ELF-1 (cell line): ENCODE measurements around the gene SYNDIG1.
A peak's percentile ranks its signal among the peaks of the same experiment; 100 is the strongest.

Experiments
- DNase-seq: peaks from one replicate; pipeline ENCODE4 v3.0.0-alpha.2; 2016; ENCODE audit warnings: low read depth, low spot score

SYNDIG1 gene

GRCh38 chr20:24560571-24561491 lies 91.4 kb downstream of the SYNDIG1 start:
- DNase-seq, result peak; percentile 56

- no peak for DNase-seq
Observed at GRCh38 chr20:24565835-24566351, 96.5 kb downstream of the SYNDIG1 start.

- no peak for DNase-seq
Observed at GRCh38 chr20:24566656-24567055, 97.2 kb downstream of the SYNDIG1 start.

- no peak for DNase-seq
Observed at GRCh38 chr20:24567508-24567907, 98.1 kb downstream of the SYNDIG1 start.

- DNase-seq, result no peak
Observed at GRCh38 chr20:24568842-24569241, 99.4 kb downstream of the SYNDIG1 start.

- no peak for DNase-seq
Observed at GRCh38 chr20:24571159-24571558, 101.7 kb downstream of the SYNDIG1 start.

- DNase-seq, result no peak
Observed at GRCh38 chr20:24572140-24572539, 102.7 kb downstream of the SYNDIG1 start.

- no peak for DNase-seq
Observed at GRCh38 chr20:24572862-24573261, 103.4 kb downstream of the SYNDIG1 start.

- no peak for DNase-seq
Observed at GRCh38 chr20:24573557-24573956, 104.1 kb downstream of the SYNDIG1 start.

- DNase-seq, result no peak
Observed at GRCh38 chr20:24574307-24574706, 104.9 kb downstream of the SYNDIG1 start.

GRCh38 chr20:24574797-24575196 lies 105.4 kb downstream of the SYNDIG1 start:
- no peak for DNase-seq

- no peak for DNase-seq
Observed at GRCh38 chr20:24575811-24576210, 106.4 kb downstream of the SYNDIG1 start.

- DNase-seq, result no peak
Observed at GRCh38 chr20:24576447-24576846, 107.0 kb downstream of the SYNDIG1 start.

- DNase-seq, result no peak
Observed at GRCh38 chr20:24577271-24577909, 108.0 kb downstream of the SYNDIG1 start.

GRCh38 chr20:24578567-24579415 lies 109.4 kb downstream of the SYNDIG1 start:
- DNase-seq, result no peak

GRCh38 chr20:24579475-24579874 lies 110.0 kb downstream of the SYNDIG1 start:
- no peak for DNase-seq

- DNase-seq, result no peak
Observed at GRCh38 chr20:24580006-24580405, 110.6 kb downstream of the SYNDIG1 start.

- DNase-seq, result no peak
Observed at GRCh38 chr20:24580855-24581254, 111.4 kb downstream of the SYNDIG1 start.

GRCh38 chr20:24581443-24582170 lies 112.2 kb downstream of the SYNDIG1 start:
- DNase-seq, result no peak

- no peak for DNase-seq
Observed at GRCh38 chr20:24582373-24583168, 113.1 kb downstream of the SYNDIG1 start.
